ENCODE results near the gene DDX60.
"Not testable (repeated sequence)": the region's sequence is repeated elsewhere in the genome, so short reads cannot be mapped to it uniquely, and the experiment has no call there.

DDX60 gene, protein sequence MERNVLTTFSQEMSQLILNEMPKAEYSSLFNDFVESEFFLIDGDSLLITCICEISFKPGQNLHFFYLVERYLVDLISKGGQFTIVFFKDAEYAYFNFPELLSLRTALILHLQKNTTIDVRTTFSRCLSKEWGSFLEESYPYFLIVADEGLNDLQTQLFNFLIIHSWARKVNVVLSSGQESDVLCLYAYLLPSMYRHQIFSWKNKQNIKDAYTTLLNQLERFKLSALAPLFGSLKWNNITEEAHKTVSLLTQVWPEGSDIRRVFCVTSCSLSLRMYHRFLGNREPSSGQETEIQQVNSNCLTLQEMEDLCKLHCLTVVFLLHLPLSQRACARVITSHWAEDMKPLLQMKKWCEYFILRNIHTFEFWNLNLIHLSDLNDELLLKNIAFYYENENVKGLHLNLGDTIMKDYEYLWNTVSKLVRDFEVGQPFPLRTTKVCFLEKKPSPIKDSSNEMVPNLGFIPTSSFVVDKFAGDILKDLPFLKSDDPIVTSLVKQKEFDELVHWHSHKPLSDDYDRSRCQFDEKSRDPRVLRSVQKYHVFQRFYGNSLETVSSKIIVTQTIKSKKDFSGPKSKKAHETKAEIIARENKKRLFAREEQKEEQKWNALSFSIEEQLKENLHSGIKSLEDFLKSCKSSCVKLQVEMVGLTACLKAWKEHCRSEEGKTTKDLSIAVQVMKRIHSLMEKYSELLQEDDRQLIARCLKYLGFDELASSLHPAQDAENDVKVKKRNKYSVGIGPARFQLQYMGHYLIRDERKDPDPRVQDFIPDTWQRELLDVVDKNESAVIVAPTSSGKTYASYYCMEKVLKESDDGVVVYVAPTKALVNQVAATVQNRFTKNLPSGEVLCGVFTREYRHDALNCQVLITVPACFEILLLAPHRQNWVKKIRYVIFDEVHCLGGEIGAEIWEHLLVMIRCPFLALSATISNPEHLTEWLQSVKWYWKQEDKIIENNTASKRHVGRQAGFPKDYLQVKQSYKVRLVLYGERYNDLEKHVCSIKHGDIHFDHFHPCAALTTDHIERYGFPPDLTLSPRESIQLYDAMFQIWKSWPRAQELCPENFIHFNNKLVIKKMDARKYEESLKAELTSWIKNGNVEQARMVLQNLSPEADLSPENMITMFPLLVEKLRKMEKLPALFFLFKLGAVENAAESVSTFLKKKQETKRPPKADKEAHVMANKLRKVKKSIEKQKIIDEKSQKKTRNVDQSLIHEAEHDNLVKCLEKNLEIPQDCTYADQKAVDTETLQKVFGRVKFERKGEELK (N-terminal part only)

DNA sequence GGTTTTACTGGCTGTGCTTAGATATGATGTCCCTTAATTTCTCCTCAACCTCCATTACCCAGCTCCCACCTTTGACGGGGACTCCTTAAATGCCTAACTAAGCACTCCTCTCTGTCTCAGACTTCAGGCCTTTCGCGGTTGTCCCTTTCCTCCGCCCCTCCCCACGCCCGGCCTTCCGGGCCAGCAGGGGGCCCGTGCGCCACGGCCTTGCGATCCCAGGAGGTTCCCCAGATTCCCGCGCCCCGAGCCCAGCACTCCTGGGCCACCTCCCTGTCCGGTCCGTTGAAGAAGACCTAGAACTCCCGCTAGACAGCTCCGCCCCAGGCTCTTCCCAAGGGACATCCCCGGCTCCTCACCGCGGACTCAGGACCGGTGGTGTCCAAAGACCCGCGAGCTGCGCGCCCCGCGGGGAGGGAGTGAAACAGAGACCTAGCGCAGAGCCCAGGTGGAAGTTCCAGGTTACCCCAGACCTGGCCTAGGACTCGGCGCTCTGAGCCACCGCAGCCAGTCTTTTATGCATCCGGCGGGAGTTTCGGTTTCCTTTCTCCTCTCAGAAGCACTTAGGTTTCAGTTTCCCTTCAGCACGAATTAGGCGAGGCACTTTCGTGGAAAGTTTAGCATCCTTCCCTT, at the start of gene DDX60:
Gene DDX60, minus strand, starts transcription at position 487 of the 630 bp plus-strand sequence. CDS start 7,493 bp downstream, outside the sequence.
- DNase-seq: peak; percentile 73
- in situ Hi-C loops (cut with MboI; ENCODE audit: low pct_unique_long_range_greater_than_20kb, low sequenced_read_pairs): no loop called here

DNA sequence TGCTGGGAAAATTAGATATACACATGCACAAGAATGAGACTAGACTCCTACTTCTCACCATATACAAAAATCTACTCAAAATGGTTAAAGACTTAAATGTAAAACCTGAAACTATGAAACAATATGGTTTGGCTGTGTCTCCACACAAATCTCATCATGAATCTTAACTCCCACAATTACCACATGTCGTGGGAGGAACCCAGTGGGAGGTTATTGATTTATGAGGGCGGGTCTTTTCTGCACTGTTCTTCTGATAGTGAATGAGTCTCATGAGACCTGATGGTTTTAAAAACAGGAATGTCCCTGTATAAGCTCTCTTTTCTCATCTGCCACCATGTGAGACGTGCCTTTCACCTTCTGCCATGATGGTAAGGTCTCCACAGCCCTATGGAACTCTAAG, 48.5 kb upstream of the DDX60 start:
- peak; percentile 22 for DNase-seq
- in situ Hi-C loops (cut with MboI; ENCODE audit: low pct_unique_long_range_greater_than_20kb, low sequenced_read_pairs): no loop called here

DNA sequence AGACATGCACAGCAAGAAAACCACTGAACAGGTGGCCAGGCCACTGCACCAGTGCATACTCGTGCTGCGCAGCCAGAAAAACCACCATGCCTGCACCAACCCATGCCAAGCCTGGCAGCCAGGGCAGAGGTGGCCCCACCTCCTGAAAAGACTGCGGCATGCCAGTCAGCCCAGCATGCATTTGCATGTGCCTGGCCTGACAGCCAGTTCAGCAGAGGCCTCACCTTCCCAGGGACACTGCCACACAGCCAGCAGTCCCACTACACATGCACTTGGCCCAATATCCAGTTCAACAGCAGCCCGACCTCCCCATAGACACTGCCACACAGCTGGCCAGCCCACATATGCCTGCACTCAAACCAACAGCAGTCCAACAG, 43.5 kb upstream of the DDX60 start:
- DNase-seq: no peak
- in situ Hi-C loops (cut with MboI; ENCODE audit: low pct_unique_long_range_greater_than_20kb, low sequenced_read_pairs): no loop called here

DNA sequence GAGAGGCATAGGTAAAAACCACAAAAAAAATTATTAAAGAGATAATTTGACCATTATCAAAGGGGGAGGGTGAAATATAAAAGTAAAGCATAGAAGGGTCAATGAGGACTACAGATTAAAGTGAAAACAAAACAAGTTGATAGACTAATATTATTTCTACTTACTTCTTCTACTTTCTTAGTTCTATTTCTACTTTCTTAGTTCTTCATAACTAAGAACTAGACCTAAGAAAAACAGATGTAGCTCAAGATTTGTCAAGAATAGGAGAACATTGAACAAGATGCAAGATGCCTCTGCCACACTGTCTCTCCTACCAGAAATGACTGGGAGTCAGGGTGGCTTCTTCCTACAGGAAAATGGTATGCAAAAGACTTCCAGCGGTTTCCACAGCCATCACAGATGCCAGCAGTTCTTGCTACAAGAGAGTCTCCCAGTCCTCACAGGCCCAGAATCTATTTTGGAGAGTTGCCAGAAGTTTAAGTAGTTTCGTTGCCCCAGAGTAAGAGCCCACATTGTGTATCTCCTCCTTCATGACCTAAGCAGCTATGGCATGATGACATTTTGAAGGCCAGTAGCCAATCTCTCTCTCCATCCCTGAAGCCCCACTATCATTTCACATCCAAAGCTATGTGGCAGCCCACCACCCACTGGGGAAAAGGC, 42.9 kb upstream of the DDX60 start:
- DNase-seq: no peak
- in situ Hi-C loops (cut with MboI; ENCODE audit: low pct_unique_long_range_greater_than_20kb, low sequenced_read_pairs): no loop called here

DNA sequence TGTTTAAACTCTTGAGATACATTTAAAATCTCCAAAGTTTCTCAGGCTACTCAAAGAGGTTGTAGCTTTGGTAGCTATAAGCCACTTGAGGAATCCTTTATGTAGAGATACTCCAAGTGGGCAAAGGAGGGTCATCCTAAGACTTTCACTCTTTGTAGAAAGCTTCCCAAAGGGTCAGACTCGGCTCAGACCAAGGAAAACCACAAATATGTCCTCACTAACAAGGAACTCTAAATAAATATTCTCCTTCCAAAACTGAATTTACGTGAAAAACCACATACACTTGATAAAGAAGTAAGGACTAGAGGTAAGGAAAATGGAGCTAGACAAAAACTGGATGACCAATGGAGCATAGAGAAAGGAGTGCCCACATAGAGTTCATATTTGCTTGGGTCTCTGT, 41.7 kb upstream of the DDX60 start:
- DNase-seq: no peak
- in situ Hi-C loops (cut with MboI; ENCODE audit: low pct_unique_long_range_greater_than_20kb, low sequenced_read_pairs): no loop called here

DNA sequence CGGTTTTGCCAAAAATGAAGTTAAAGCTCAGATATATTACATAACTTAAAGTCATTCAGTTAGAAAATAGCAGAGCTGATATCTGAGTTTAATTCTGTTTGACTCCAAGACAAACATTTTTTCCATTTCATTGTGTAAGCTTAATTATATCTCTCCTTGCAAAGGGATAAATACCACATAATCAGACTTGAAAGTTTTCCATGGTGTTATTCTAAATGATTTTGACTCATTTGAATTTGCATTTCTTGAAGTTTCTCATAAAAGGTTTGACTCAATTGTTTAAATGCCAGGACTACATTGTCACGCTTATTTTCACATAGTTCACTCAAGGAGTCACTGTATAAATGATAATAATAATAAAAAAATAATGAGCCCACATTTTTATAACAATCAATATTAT, 39.4 kb upstream of the DDX60 start:
- in situ Hi-C loops (cut with MboI; ENCODE audit: low pct_unique_long_range_greater_than_20kb, low sequenced_read_pairs): no loop called here
- no peak for DNase-seq

DNA sequence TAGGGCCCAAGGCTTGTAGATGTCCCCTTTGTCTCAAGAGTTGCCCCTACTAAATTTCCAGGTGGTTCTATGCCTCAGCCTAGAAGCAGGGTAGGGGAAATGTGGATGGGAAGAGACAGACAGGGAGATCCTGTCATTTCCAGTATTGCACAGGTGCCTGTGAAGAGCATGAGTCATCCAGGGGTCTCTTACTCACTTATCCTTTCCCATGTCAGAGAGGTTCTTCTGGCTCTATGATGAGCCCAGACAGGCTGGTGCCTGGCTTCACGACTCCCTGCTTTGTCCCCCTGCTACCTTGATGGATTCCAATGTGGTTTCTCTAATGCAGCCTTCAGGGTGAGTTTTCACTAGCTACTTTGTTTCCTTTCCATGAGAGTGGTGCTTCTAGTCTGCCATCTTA, 35.2 kb upstream of the DDX60 start:
- no peak for DNase-seq
- in situ Hi-C loops (cut with MboI; ENCODE audit: low pct_unique_long_range_greater_than_20kb, low sequenced_read_pairs): no loop called here

DNA sequence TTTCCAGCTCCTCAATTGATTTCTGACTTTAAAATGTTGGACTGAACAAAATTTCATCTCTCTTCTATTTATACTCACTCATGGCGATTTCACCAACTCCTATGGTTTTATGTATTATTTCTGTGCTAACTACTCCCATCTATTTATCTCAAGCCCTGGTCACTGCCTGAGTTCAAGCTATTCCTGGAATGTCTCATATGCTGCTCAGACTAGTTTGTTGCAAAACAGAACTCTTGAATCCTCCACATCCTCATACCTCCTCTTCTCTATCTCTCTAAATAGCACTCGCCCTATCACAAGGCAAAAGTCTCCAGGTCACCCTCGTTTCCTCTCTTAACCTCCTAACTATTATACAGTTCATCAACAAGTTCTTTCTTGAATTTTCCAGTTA, 19.0 kb upstream of the DDX60 start:
- DNase-seq: no peak
- in situ Hi-C loops (cut with MboI; ENCODE audit: low pct_unique_long_range_greater_than_20kb, low sequenced_read_pairs): no loop called here

DNA sequence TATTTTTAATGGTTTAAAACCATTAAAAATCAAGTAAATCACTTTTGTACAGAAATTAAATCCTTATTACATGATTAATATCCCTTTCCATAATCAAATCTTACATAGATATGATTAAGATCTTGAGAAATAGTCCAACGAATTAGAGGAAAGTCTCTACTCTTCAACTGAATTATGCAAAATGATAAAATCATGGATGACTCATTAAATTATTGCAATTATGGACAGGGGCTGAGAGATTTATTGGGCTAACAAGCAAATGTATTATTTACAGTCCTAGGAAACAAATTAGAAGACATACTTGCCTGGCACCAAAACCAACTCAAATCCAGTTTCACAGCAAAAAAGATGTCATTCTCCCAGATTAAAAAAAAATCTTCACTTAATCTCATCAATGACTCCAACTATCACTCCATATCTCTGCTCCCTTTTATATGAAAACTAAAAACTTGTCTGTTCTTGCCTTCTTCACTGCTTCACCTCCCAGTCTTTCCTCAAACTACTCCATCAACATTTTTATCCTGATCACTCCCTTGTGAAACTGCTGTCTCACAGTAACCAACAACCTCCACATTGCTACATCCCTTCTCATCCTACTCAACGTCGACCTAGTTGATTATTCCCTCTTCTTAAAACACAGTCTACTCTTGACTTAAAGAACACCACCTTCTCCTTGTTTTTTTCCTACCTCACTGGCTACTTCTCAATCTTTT, 18.4 kb upstream of the DDX60 start:
- in situ Hi-C loops (cut with MboI; ENCODE audit: low pct_unique_long_range_greater_than_20kb, low sequenced_read_pairs): no loop called here

DNA sequence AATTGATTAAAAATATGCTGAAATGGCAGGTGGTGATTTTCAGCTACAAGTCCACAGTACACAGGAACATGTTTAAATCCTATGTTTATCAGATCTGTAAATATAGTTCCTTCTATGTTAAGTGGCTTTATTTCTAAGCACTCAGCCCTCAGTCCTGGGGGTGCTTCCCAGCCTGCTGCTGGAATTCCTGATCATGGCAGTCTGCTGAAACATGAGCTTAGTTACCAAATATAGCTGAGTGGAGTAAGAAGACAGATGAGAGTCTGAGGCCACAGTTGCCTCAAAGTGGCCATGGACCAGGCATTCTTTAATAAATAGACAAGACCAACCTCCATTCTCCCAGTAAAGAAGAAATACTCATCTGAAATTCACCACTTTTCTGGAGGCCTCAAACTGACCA, 17.1 kb upstream of the DDX60 start:
- in situ Hi-C loops (cut with MboI; ENCODE audit: low pct_unique_long_range_greater_than_20kb, low sequenced_read_pairs): no loop called here
- DNase-seq: no peak

More for the DNA sequence above, 18.4 kb upstream of the DDX60 start:
- DNase-seq: no peak

DNA sequence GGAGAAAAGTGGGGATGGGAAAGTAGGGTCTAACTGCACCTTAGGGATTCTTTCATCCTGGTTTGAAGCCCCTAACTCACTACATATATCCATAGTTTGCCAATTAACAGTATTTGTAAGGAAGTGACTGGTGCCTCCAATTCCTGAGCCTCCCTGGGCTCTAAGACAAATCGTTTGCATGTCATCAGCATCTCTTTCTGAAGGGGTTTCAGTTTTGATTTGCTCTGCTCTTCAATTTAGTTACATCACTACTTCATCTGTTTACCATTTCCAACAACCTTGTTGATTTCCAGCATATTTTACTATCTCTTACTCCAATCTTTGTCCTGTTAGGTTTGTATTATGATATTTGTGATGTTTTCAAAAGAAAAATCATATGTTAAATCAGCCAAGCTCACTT, 15.5 kb upstream of the DDX60 start:
- DNase-seq: no peak
- in situ Hi-C loops (cut with MboI; ENCODE audit: low pct_unique_long_range_greater_than_20kb, low sequenced_read_pairs): no loop called here

DNA sequence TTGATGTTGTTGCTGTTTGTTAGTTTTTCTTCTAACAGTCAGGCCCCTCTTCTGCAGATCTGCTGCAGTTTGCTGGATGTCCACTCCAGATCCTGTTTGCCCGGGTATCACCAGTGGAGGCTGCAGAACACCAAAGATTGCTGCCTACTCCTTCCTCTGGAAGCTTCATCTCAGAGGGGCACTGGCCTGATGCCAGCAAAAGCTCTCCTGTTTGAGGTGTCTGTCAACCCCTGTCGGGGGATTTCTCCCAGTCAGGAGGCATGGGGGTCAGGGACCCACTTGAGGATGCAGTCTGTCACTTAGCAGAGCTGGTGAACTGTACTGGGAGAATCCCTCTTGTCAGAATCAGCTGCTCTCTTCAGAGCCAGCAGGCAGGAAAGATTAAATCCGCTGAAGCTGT, 12.0 kb upstream of the DDX60 start:
- in situ Hi-C loops (cut with MboI; ENCODE audit: low pct_unique_long_range_greater_than_20kb, low sequenced_read_pairs): not testable (repeated sequence)

DNA sequence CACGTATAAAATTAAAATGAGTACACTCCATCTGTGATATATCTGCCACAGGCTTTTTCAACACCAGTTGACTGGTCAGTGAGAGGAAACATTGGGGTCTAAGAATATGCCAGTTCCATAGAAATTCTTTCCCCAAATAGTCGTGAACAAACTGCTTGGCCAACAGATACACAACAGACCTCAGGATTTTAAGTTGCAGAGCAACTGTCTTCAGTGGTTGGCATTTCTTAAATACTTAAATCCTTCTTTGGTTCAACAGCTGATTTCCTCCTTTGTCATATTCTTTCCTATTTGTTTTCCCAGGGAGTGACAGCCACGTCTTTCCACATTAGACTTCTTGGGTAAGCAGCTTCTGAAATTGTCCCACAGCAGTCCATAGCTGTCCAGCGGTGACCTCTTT, 7.0 kb upstream of the DDX60 start:
- no peak for DNase-seq
- in situ Hi-C loops (cut with MboI; ENCODE audit: low pct_unique_long_range_greater_than_20kb, low sequenced_read_pairs): no loop called here

More for the DNA sequence above, 12.0 kb upstream of the DDX60 start:
- DNase-seq: not testable (repeated sequence)

DNA sequence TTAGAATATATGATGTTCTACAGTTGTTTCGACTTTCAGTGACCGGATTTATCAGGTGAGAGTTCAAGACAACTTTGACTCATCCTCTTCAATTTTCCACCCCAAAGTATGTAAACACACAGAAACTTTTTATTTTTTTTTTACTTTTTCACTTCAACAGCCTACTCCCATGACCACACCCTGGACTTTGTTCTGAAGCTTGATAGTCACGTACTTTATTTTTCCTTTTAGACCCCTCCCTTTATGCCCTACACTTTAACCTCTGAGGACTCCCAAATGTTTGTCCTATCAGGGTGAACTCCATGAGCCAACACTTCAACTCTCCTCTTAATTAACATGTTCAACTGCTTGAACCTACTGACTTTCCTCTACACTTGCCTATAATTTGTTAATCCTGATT, 2.5 kb upstream of the DDX60 start:
- no peak for DNase-seq
- in situ Hi-C loops (cut with MboI; ENCODE audit: low pct_unique_long_range_greater_than_20kb, low sequenced_read_pairs): no loop called here

DNA sequence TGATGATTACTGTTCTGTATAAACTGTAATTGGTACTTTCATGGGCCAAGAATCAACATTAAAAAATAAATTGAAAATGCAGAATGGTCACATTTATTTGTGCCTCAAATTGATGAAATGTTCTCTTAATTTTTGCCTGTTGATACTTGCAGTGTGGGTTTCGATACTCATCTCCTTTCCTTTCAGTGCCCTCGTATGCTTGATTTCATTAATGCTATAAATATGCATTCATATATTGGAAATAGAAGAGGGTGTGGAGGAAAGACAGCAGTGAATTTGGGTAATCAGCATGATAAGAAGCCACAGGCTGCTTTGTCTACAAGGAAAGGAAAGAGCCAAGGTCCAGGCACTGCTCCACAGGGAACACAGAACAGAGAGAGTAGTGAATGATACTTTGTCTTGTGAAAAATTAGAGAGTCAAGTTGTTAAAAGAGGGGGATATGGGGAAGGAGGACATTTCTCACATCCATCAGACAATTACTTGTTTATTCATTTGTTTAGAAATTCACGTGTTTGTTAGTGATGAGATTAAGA, 1.0 kb upstream of the DDX60 start:
- no peak for DNase-seq
- in situ Hi-C loops (cut with MboI; ENCODE audit: low pct_unique_long_range_greater_than_20kb, low sequenced_read_pairs): no loop called here

DNA sequence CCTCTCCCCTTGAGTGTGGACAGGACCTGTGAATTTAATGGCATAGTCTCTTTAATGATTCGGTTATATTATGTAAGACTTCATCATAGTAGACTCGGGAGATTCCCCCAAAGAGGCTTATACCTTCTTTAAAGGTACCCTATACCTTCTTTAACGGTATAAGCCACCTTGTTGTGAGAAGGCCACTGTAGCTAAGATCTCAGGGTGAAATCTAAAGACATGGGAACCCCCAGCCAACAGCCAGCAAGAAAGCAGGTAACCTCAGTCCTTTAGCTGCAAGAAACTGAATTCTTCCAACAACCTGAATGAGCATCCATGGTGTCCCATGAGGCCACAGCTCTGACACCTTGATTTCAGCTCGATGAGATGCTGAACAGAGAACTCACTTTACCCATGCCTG, 931 bp downstream of the DDX60 start:
- in situ Hi-C loops (cut with MboI; ENCODE audit: low pct_unique_long_range_greater_than_20kb, low sequenced_read_pairs): no loop called here

DNA sequence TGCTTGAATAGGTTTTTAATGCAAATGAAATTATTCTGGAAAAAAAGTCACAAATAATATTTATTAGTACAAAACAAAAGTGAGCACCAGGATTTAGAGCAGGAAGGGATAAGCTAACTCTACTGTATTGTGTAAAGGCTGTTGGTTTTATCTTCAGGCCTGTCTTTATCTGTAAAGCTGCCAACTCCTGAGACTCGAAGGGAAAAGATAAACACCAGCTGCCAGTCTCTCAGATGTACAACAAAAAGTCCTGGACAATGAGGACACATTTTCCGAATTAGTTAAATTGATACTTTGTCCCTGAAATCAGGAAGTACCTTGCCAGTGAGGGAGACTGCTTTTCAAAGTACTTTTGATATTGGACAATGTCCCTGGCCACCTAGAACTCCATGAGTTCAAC, 8.8 kb downstream of the DDX60 start:
- no peak for DNase-seq
- in situ Hi-C loops (cut with MboI; ENCODE audit: low pct_unique_long_range_greater_than_20kb, low sequenced_read_pairs): no loop called here

More for the DNA sequence above, 931 bp downstream of the DDX60 start:
- DNase-seq: no peak

DNA sequence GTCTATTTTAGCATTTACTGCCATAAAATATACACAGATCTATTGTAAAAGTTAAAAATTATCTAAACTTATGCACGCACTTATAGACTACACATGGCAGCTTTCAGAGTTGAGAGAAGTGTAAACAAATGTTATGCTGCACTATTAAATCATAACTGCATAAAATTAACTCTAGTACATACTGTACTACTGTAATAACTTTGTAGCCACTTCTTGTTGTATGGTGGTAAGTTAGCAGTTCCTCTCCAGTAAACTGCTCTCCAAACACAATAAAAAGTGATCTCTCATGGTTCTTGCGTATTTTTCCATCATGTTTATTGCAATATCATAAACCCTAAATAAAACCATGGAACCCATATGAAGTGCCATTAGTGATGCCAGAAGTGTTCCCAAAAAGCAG, 9.6 kb downstream of the DDX60 start:
- in situ Hi-C loops (cut with MboI; ENCODE audit: low pct_unique_long_range_greater_than_20kb, low sequenced_read_pairs): no loop called here
- DNase-seq: no peak
